NCI-H2029 (cell line): Measurements from ENCODE around the gene DDTL.
"Not testable (repeated sequence)": the region's sequence is repeated elsewhere in the genome, so short reads cannot be mapped to it uniquely, and the experiment has no call there.

Experiments used
- DNase-seq: peaks from one replicate; lab custom pipeline; 2025; lab: John Stamatoyannopoulos, UW

The DDTL gene

GRCh38 chr22:23970201-23970641 lies 3.5 kb downstream of the DDTL start:
- no peak for DNase-seq

GRCh38 chr22:23970816-23971486 lies 4.3 kb downstream of the DDTL start:
- no peak for DNase-seq

GRCh38 chr22:23971927-23972326 lies 5.2 kb downstream of the DDTL start:
- not testable (repeated sequence) for DNase-seq

GRCh38 chr22:23974345-23974744 lies 7.7 kb downstream of the DDTL start, which contains the start of gene DDT:
DDT (minus strand) TSS chr22:23974441; CDS start chr22:23974414, 27 bp downstream.
- DNase-seq: not testable (repeated sequence)

GRCh38 chr22:23974836-23975352 lies 8.2 kb downstream of the DDTL start:
- DNase-seq: not testable (repeated sequence)

GRCh38 chr22:23977304-23977703 lies 10.6 kb downstream of the DDTL start:
- DNase-seq: not testable (repeated sequence)

GRCh38 chr22:23979557-23980240 lies 13.0 kb downstream of the DDTL start, which contains the start of gene GSTT2:
GSTT2 (plus strand) TSS chr22:23980134.
- DNase-seq: not testable (repeated sequence)

- not testable (repeated sequence) for DNase-seq
These were observed 13.9 kb downstream of the DDTL start for GRCh38 chr22:23980567-23980966.

- DNase-seq: peak; percentile 4
These were observed 17.7 kb downstream of the DDTL start for GRCh38 chr22:23984430-23984829.

GRCh38 chr22:23986089-23986488 lies 19.4 kb downstream of the DDTL start:
- DNase-seq: not testable (repeated sequence)

GRCh38 chr22:23986538-23987178 lies 20.0 kb downstream of the DDTL start:
- DNase-seq: not testable (repeated sequence)

- DNase-seq: not testable (repeated sequence)
These were observed 23.0 kb downstream of the DDTL start for GRCh38 chr22:23989583-23990244.

GRCh38 chr22:23993080-23993479 lies 26.4 kb downstream of the DDTL start:
- not testable (repeated sequence) for DNase-seq

- peak; percentile 12 for DNase-seq
These were observed 27.0 kb downstream of the DDTL start for GRCh38 chr22:23993581-23994177.

GRCh38 chr22:23997092-23997491 lies 30.4 kb downstream of the DDTL start:
- no peak for DNase-seq

GRCh38 chr22:23999779-24000178 lies 33.1 kb downstream of the DDTL start:
- DNase-seq: not testable (repeated sequence)

- DNase-seq: no peak
These were observed 34.6 kb downstream of the DDTL start for GRCh38 chr22:24001314-24001713.

- DNase-seq: no peak
These were observed 35.6 kb downstream of the DDTL start for GRCh38 chr22:24002272-24002671.

GRCh38 chr22:24002851-24003250 lies 36.2 kb downstream of the DDTL start:
- DNase-seq: no peak

- no peak for DNase-seq
These were observed 37.2 kb downstream of the DDTL start for GRCh38 chr22:24003887-24004286.

- no peak for DNase-seq
These were observed 38.5 kb downstream of the DDTL start, which contains the start of gene GSTT4 for GRCh38 chr22:24005201-24005600. GSTT4 (minus strand) TSS chr22:24005453; CDS start chr22:24005356, 97 bp downstream.
